Endothelial cell of umbilical vein (primary cell): ENCODE data around the gene PITPNM1. TPM values are rescaled to one million over a fixed set of nuclear protein-coding genes. Genes with fewer than 3 reads are reported as not detected.

Experiments used
- BruUV-seq: library from RNA; stranded (reverse); fragments of 400-500 nt; replicated peaks from 2 replicates; lab custom pipeline; 2021; lab: Mats Ljungman, UMichigan
- CTCF ChIA-PET: fragments of 300-600, 350-600 bp; sonication (Branson Sonifier 250); formaldehyde crosslinking; loops from one replicate; lab custom pipeline; 2021; ENCODE audit warnings: antibody characterized with exemption, inconsistent platforms; lab: Charles Lee
- POLR2A ChIA-PET: fragments of 300-600, 350-600 bp; sonication (Branson Sonifier 250); formaldehyde crosslinking; loops from one replicate; lab custom pipeline; 2021; ENCODE audit warnings: antibody characterized with exemption, inconsistent platforms; lab: Charles Lee
- DNase-seq: peaks from one replicate; pipeline ENCODE4 v3.0.0-alpha.2; 2011; ENCODE audit warnings: low read depth, low spot score
- FAIRE-seq: peaks from 2 replicates; lab custom pipeline; 2011; peaks lifted over from hg19 to GRCh38; lab: Jason Lieb, UNC
- H2AFZ ChIP-seq: 2 replicates; pipeline ENCODE4 v1.6.0; 2012; ENCODE audit warnings: low read depth, low read length, control low read depth, inconsistent platforms
- H3K27ac ChIP-seq: 2 replicates; pipeline ENCODE4 v1.5.1; 2011; ENCODE audit warnings: low read depth, mild to moderate bottlenecking, control low read depth, low read length, moderate library complexity; ENCODE audit not compliant: insufficient read depth
- H3K27me3 ChIP-seq, 2 experiments: 2 replicates each; pipeline versions ENCODE4 v1.6.0 to v1.6.1; 2011; ENCODE audit warnings: low read length in 2 of 2, mixed read lengths in 1 of 2; ENCODE audit not compliant: control insufficient read depth in 2 of 2, insufficient read depth in 2 of 2
- H3K36me3 ChIP-seq, 2 experiments: 2 replicates in 1 of 2; 3 replicates in 1 of 2; pipeline ENCODE4 v1.5.1; 2011; ENCODE audit warnings: low read length in 2 of 2, mild to moderate bottlenecking in 1 of 2, moderate library complexity in 1 of 2; ENCODE audit not compliant: control insufficient read depth in 2 of 2, insufficient read depth in 2 of 2; ENCODE audit errors: extremely low read depth in 1 of 2
- H3K4me1 ChIP-seq: 3 replicates; pipeline ENCODE4 v1.5.1; 2011; ENCODE audit warnings: mild to moderate bottlenecking, low read length; ENCODE audit not compliant: control insufficient read depth, insufficient read depth; ENCODE audit errors: extremely low read depth
- H3K4me2 ChIP-seq: 2 replicates; pipeline ENCODE4 v1.6.1; 2011; ENCODE audit warnings: low read length, control low read depth, mixed read lengths; ENCODE audit not compliant: insufficient read depth
- H3K4me3 ChIP-seq, 3 experiments: fragments of 200-600 bp in 1 of 3; sonication (generic), shearing (Covaris generic) in 1 of 3; replicated peaks in 1 of 3; 2 replicates each; pipeline ENCODE4 v1.5.1; 2011 to 2016; ENCODE audit warnings: control low read depth in 3 of 3, low read length in 3 of 3, mild to moderate bottlenecking in 2 of 3, inconsistent platforms in 1 of 3, low read depth in 1 of 3, moderate library complexity in 1 of 3; ENCODE audit not compliant: insufficient read depth in 1 of 3
- H3K79me2 ChIP-seq: 2 replicates; pipeline ENCODE4 v1.6.0; 2012; ENCODE audit warnings: low read length, inconsistent platforms; ENCODE audit not compliant: control insufficient read depth, insufficient read depth
- H3K9ac ChIP-seq: replicated peaks from 2 replicates; pipeline ENCODE3; 2011; ENCODE audit warnings: low read length, control low read depth; ENCODE audit not compliant: insufficient read depth; ENCODE audit errors: extremely low read depth
- H3K9me1 ChIP-seq: replicated peaks from 3 replicates; pipeline ENCODE4 v1.6.0; 2011; ENCODE audit warnings: mild to moderate bottlenecking, low read length; ENCODE audit not compliant: control insufficient read depth, insufficient read depth; ENCODE audit errors: extremely low read depth
- H3K9me3 ChIP-seq: replicated peaks from 2 replicates; pipeline ENCODE4 v1.5.1; 2012; ENCODE audit warnings: low read length, inconsistent platforms; ENCODE audit not compliant: control insufficient read depth, insufficient read depth
- H4K20me1 ChIP-seq: replicated peaks from 2 replicates; pipeline ENCODE3; 2011; ENCODE audit warnings: mild to moderate bottlenecking, low read length; ENCODE audit not compliant: control insufficient read depth, insufficient read depth; ENCODE audit errors: extremely low read depth
- CTCF ChIP-seq, 2 donors: IDR thresholded peaks; 1 replicate in 1 of 2; 2 replicates in 1 of 2; pipeline ENCODE4 v1.5.1; 2011; ENCODE audit warnings: low read length in 2 of 2, mild to moderate bottlenecking in 2 of 2, moderate library complexity in 2 of 2, control low read depth in 1 of 2, inconsistent platforms in 1 of 2, low read depth in 1 of 2; ENCODE audit not compliant: insufficient read depth in 1 of 2; ENCODE audit errors: extremely low read depth in 1 of 2
- EZH2 ChIP-seq: IDR thresholded peaks from 2 replicates; pipeline ENCODE4 v1.6.1; 2012; ENCODE audit warnings: borderline replicate concordance, low read depth, mild to moderate bottlenecking, moderate library complexity, low read length, inconsistent platforms; ENCODE audit not compliant: severe bottlenecking
- FOS ChIP-seq: IDR thresholded peaks from 2 replicates; pipeline ENCODE4 v1.6.1; 2011; ENCODE audit warnings: mild to moderate bottlenecking, low read length, moderate library complexity, borderline replicate concordance; ENCODE audit not compliant: insufficient read depth
- JUN ChIP-seq: IDR thresholded peaks from 2 replicates; pipeline ENCODE4 v1.6.1; 2011; ENCODE audit warnings: borderline replicate concordance, low read depth; ENCODE audit not compliant: insufficient read length, insufficient read depth
- MAX ChIP-seq: IDR thresholded peaks from 2 replicates; pipeline ENCODE4 v1.6.1; 2011; ENCODE audit not compliant: insufficient read depth, insufficient read length
- POLR2A ChIP-seq: IDR thresholded peaks from 2 replicates; pipeline ENCODE4 v1.6.1; 2012; ENCODE audit warnings: low read depth, mild to moderate bottlenecking, control low read depth, low read length
- dilution Hi-C: fragments of 300-500 bp; cut with MboI; formaldehyde crosslinking; loops from one replicate; pipeline ENCODE4 v1.15.0; 2019; ENCODE audit warnings: low sequenced_read_pairs; ENCODE audit not compliant: extremely low pct_ligation_motif_present
- intact Hi-C: fragments of 100-400 bp; cut with micrococcal nuclease; formaldehyde crosslinking; loops from one replicate; pipeline ENCODE4 v1.10.0; 2022
- polyA plus RNA-seq, 4 experiments: library from polyadenylated mRNA; depleted of rRNA in 3 of 4; stranded (reverse) in 3 of 4; unstranded in 1 of 4; fragments of >200 nt; gene quantifications; 2 replicates each; pipeline versions ENCODE4 v1.2.1 to v1.2.3, GENCODE V29; 2011 to 2012; ENCODE audit warnings: missing spikeins in 1 of 4
- total RNA-seq: library from RNA; stranded (reverse); gene quantifications from 2 replicates; pipeline ENCODE4 v1.2.3, GENCODE V29; 2021

Gene PITPNM1
- total and polyA plus RNA-seq, 2 donors (not counting 3 experiments of a cell fraction or from before 2014, with no cell fraction given) = 16.5 to 26.4 TPM

- FAIRE-seq (no peak), DNase-seq (no peak)
Observed at GRCh38 chr11:67458266-67458665, 46.9 kb downstream of the PITPNM1 start.

More at GRCh38 chr11:67458266-67458665, 46.9 kb downstream of the PITPNM1 start:
- Histone ChIP-seq H3K9me3 (no peaks in the 10 kb centered on the region), H3K4me3 (no peak overlapping the region), H2AFZ (no peak overlapping the region), H3K4me1 (no peaks in the 10 kb centered on the region), H3K9ac (no peak overlapping the region), H4K20me1 (no peaks in the 10 kb centered on the region), H3K4me2 (no peak overlapping the region), H3K9me1 (no peaks in the 10 kb centered on the region), H3K36me3 (no peaks in the 10 kb centered on the region), H3K27ac (no peak overlapping the region), H3K27me3 (no peaks in the 10 kb centered on the region), H3K79me2 (no peaks in the 10 kb centered on the region)
- BruUV-seq = no TSS peak
- intact Hi-C loops (no loop called here), dilution Hi-C loops (no loop called here)
- TF ChIP-seq MAX = no peak
- no peak for TF ChIP-seq EZH2
- TF ChIP-seq POLR2A = no peak
- no peak for TF ChIP-seq FOS
- no peak for TF ChIP-seq JUN
- no peak for TF ChIP-seq CTCF (IDR thresholded peaks at IDR 0.05; ENCODE audit: extremely low read depth in 1 of 2, insufficient read depth in 1 of 2, low read depth in 1 of 2, low read length in 2 of 2)
- ChIA-PET POLR2A (interaction anchor here (0.7 kb wide), 1 partner anchor 17 kb away, joined by 3 read pairs; no protein-coding TSS in a partner anchor), CTCF (no interaction called here)
